Ishikawa (cell line): ENCODE data around the gene NPIPA3.

Experiments
- CEBPB ChIP-seq: IDR thresholded peaks from 2 replicates; pipeline ENCODE4 v1.6.1; 2012
- CREB1 ChIP-seq: IDR thresholded peaks from 2 replicates; pipeline ENCODE4 v1.6.1; 2012; ENCODE audit warnings: low read depth
- EGR1 ChIP-seq: IDR thresholded peaks from 2 replicates; pipeline ENCODE4 v1.6.1; 2012
- EP300 ChIP-seq: IDR thresholded peaks from 2 replicates; pipeline ENCODE4 v1.6.1; 2012; ENCODE audit warnings: borderline replicate concordance
- FOXM1 ChIP-seq: IDR thresholded peaks from 2 replicates; pipeline ENCODE4 v1.6.1; 2012; ENCODE audit warnings: low read depth, borderline replicate concordance
- NFIC ChIP-seq: IDR thresholded peaks from 2 replicates; pipeline ENCODE4 v1.6.1; 2012
- TAF1 ChIP-seq: IDR thresholded peaks from 2 replicates; pipeline ENCODE4 v1.6.1; 2012; ENCODE audit warnings: low read depth, mild to moderate bottlenecking
- TCF12 ChIP-seq: IDR thresholded peaks from 2 replicates; pipeline ENCODE4 v1.6.1; 2012; ENCODE audit warnings: low read depth
- TEAD4 ChIP-seq: IDR thresholded peaks from 2 replicates; pipeline ENCODE4 v1.6.1; 2012
- YY1 ChIP-seq: IDR thresholded peaks from 2 replicates; pipeline ENCODE4 v1.6.1; 2012; ENCODE audit warnings: low read depth
- ZBTB7A ChIP-seq: IDR thresholded peaks from 2 replicates; pipeline ENCODE4 v1.6.1; 2012; ENCODE audit warnings: low read depth
- TF ChIP-seq, protein P1 (sequence below): IDR thresholded peaks from 2 replicates; pipeline ENCODE4 v1.6.1; 2012; ENCODE audit warnings: low read depth, mild to moderate bottlenecking
- TF ChIP-seq, protein P2 (sequence below): IDR thresholded peaks from 2 replicates; pipeline ENCODE4 v1.6.1; 2012
- TF ChIP-seq, protein P3 (sequence below): IDR thresholded peaks from 2 replicates; pipeline ENCODE4 v1.6.1; 2012

DNA sequence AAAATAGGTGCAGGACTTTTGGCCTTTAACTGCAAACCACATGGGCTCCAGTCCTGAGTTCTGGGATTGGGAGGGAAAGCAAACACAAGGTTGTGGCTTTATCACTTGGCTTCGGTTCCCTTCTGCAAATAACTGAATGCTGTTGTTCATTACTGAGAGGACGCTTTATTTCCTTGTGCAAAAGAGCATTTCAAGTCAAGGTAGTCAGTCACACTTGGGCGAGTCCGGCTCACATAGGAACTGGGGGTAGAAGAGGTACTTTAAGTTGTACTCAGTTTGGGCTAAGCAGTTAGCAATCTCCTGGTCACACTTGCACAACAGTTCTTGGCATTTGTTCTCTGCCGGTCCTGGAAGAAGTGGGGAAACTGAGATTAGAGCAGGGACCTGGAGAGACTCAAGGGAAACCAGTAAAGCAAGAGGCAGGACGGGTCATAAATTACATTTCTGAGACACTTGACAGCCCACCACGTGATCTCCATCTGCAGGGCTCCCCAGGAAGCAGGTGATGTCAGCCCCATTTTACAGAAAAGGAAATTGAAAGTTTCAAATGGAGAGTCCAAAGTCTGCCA lies 30.7 kb upstream of the NPIPA3 start:
- no peak for TF ChIP-seq FOXM1
- TF ChIP-seq, protein P1, sequence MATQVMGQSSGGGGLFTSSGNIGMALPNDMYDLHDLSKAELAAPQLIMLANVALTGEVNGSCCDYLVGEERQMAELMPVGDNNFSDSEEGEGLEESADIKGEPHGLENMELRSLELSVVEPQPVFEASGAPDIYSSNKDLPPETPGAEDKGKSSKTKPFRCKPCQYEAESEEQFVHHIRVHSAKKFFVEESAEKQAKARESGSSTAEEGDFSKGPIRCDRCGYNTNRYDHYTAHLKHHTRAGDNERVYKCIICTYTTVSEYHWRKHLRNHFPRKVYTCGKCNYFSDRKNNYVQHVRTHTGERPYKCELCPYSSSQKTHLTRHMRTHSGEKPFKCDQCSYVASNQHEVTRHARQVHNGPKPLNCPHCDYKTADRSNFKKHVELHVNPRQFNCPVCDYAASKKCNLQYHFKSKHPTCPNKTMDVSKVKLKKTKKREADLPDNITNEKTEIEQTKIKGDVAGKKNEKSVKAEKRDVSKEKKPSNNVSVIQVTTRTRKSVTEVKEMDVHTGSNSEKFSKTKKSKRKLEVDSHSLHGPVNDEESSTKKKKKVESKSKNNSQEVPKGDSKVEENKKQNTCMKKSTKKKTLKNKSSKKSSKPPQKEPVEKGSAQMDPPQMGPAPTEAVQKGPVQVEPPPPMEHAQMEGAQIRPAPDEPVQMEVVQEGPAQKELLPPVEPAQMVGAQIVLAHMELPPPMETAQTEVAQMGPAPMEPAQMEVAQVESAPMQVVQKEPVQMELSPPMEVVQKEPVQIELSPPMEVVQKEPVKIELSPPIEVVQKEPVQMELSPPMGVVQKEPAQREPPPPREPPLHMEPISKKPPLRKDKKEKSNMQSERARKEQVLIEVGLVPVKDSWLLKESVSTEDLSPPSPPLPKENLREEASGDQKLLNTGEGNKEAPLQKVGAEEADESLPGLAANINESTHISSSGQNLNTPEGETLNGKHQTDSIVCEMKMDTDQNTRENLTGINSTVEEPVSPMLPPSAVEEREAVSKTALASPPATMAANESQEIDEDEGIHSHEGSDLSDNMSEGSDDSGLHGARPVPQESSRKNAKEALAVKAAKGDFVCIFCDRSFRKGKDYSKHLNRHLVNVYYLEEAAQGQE, result no peak
- TF ChIP-seq, protein P2, sequence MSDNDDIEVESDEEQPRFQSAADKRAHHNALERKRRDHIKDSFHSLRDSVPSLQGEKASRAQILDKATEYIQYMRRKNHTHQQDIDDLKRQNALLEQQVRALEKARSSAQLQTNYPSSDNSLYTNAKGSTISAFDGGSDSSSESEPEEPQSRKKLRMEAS, result 0 out of 2 replicates have a peak, but pooled peaks have one; percentile 6
- TF ChIP-seq, protein P3, sequence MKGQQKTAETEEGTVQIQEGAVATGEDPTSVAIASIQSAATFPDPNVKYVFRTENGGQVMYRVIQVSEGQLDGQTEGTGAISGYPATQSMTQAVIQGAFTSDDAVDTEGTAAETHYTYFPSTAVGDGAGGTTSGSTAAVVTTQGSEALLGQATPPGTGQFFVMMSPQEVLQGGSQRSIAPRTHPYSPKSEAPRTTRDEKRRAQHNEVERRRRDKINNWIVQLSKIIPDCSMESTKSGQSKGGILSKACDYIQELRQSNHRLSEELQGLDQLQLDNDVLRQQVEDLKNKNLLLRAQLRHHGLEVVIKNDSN, result peak; percentile 92
- no peak for TF ChIP-seq YY1
- TF ChIP-seq TEAD4, result no peak
- TF ChIP-seq CEBPB, result no peak
- no peak for TF ChIP-seq TCF12
- TF ChIP-seq TAF1, result no peak
- no peak for TF ChIP-seq EP300
- no peak for TF ChIP-seq EGR1
- TF ChIP-seq CREB1, result no peak
- no peak for TF ChIP-seq ZBTB7A
- no peak for TF ChIP-seq NFIC
